Naive thymus-derived CD4-positive, alpha-beta T cell (primary cell): ENCODE measurements around the gene EIF2S3. TPM values are rescaled to one million over a fixed set of nuclear protein-coding genes. Genes with fewer than 3 reads are reported as not detected.
A peak's percentile ranks its signal among the peaks of the same experiment; 100 is the strongest.
"Not testable (repeated sequence)": the region's sequence is repeated elsewhere in the genome, so short reads cannot be mapped to it uniquely, and the experiment has no call there.

Experiments used
- ATAC-seq: fragments of 150-1000 bp; cut with Tn5 transposase; 2 replicates; pipeline ENCODE4 v1.10.0; 2021; ENCODE audit warnings: mild to moderate bottlenecking, moderate library complexity
- CTCF ChIA-PET: fragments of 350-600 bp; sonication (Branson Sonifier 250); formaldehyde crosslinking; loops from one replicate; lab custom pipeline; 2021; ENCODE audit warnings: antibody characterized with exemption; lab: Charles Lee
- POLR2A ChIA-PET: fragments of 350-600 bp; sonication (Branson Sonifier 250); formaldehyde crosslinking; loops from one replicate; lab custom pipeline; 2021; ENCODE audit warnings: antibody characterized with exemption, inconsistent platforms; lab: Charles Lee
- DNase-seq, 9 donors: peaks; one replicate each; pipeline versions ENCODE4 v3.0.0 to v3.0.0-alpha.2; 2020 to 2022; ENCODE audit warnings: mixed read lengths in 1 of 9
- H3K27ac ChIP-seq: one replicate; pipeline ENCODE4 v1.7.0; 2013; ENCODE audit warnings: mild to moderate bottlenecking, low read depth, low read length, moderate library complexity
- H3K27me3 ChIP-seq, 2 donors: one replicate each; pipeline ENCODE4 v1.7.0; 2013; ENCODE audit warnings: low read length in 2 of 2, mild to moderate bottlenecking in 2 of 2, moderate library complexity in 2 of 2; ENCODE audit not compliant: control insufficient read depth in 2 of 2, insufficient read depth in 2 of 2
- H3K36me3 ChIP-seq, 3 experiments: 1 replicate in 2 of 3; 2 replicates in 1 of 3; pipeline ENCODE4 v1.7.0; 2013; ENCODE audit warnings: low read length in 3 of 3, mild to moderate bottlenecking in 3 of 3, moderate library complexity in 1 of 3; ENCODE audit not compliant: insufficient read depth in 3 of 3, control insufficient read depth in 2 of 3
- H3K4me1 ChIP-seq, 2 donors: one replicate each; pipeline ENCODE4 v1.7.0; 2013; ENCODE audit warnings: low read length in 2 of 2, mild to moderate bottlenecking in 2 of 2, moderate library complexity in 1 of 2; ENCODE audit not compliant: control insufficient read depth in 2 of 2, insufficient read depth in 2 of 2
- H3K4me3 ChIP-seq: 2 replicates; pipeline ENCODE4 v1.7.0; 2013; ENCODE audit warnings: mild to moderate bottlenecking, low read length
- H3K9me3 ChIP-seq, 3 experiments: 1 replicate in 2 of 3; 2 replicates in 1 of 3; pipeline ENCODE4 v1.7.0; 2013; ENCODE audit warnings: low read length in 3 of 3; ENCODE audit not compliant: control insufficient read depth in 2 of 3
- H3K27ac Mint-ChIP-seq, 9 donors: one replicate each; pipeline ENCODE4 v1.8.0; 2020 to 2022; ENCODE audit warnings: mixed read lengths in 9 of 9, mild to moderate bottlenecking in 8 of 9, moderate library complexity in 5 of 9, inconsistent platforms in 2 of 9
- H3K27me3 Mint-ChIP-seq, 5 donors: one replicate each; pipeline ENCODE4 v1.8.0; 2021 to 2022; ENCODE audit warnings: mixed read lengths in 5 of 5, mild to moderate bottlenecking in 1 of 5
- H3K36me3 Mint-ChIP-seq, 5 donors: one replicate each; pipeline ENCODE4 v1.8.0; 2020 to 2022; ENCODE audit warnings: mixed read lengths in 5 of 5, mild to moderate bottlenecking in 3 of 5, inconsistent platforms in 1 of 5
- H3K4me1 Mint-ChIP-seq, 7 donors: one replicate each; pipeline ENCODE4 v1.8.0; 2020 to 2022; ENCODE audit warnings: mixed read lengths in 7 of 7, mild to moderate bottlenecking in 3 of 7, inconsistent platforms in 1 of 7
- H3K4me3 Mint-ChIP-seq, 10 donors: one replicate each; pipeline ENCODE4 v1.8.0; 2020 to 2022; ENCODE audit warnings: mild to moderate bottlenecking in 10 of 10, mixed read lengths in 10 of 10, moderate library complexity in 6 of 10, inconsistent platforms in 2 of 10
- H3K9me3 Mint-ChIP-seq, 11 donors: one replicate each; pipeline ENCODE4 v1.8.0; 2020 to 2022; ENCODE audit warnings: mixed read lengths in 11 of 11, mild to moderate bottlenecking in 4 of 11, inconsistent platforms in 1 of 11, moderate library complexity in 1 of 11
- intact Hi-C, 2 donors: fragments of 100-400 bp; cut with micrococcal nuclease; formaldehyde crosslinking; loops; one replicate each; pipeline ENCODE4 v1.15.1; 2023
- polyA plus RNA-seq, 2 donors: library from polyadenylated mRNA; unstranded; fragments of 300-500 nt; fragmentation: Illumina TruSeq; gene quantifications; one replicate each; pipeline ENCODE4 v1.2.3, GENCODE V29; 2021
- total RNA-seq, 6 experiments: library from RNA in 5 of 6; stranded (reverse) in 5 of 6; gene quantifications; 1 replicate in 5 of 6; 2 replicates in 1 of 6; pipeline ENCODE4 v1.2.3 and lab custom pipeline; 2021 to 2026

Gene EIF2S3
- total and polyA plus RNA-seq, 7 experiments from 2014 or later: 125 to 270 (median 188) TPM

- no peak overlapping the region for H3K27ac ChIP-seq
- Mint-ChIP-seq H3K4me1 (peaks cover 0 to 9% (median 5%) of the 10 kb centered on the region in 7 donors), H3K27me3 (peaks cover 0 to 7% (median 0%) of the 10 kb centered on the region in 5 donors), H3K36me3 (no peaks in the 10 kb centered on the region), H3K9me3 (peaks cover 0 to 2% (median 0%) of the 10 kb centered on the region in 11 donors), H3K4me3 (no peak overlapping the region), H3K27ac (no peak overlapping the region)
- intact Hi-C loops: no loop called here
- CTCF ChIA-PET: no interaction called here
- POLR2A ChIA-PET: interaction anchor here (0.5 to 2.2 kb wide), 2 partner anchors 24 to 126 kb away, joined by 3 to 5 read pairs; partner anchors contain the start of gene EIF2S3
- no peaks in the 10 kb centered on the region for H3K9me3 ChIP-seq
- no peaks in the 10 kb centered on the region for H3K27me3 ChIP-seq
- ATAC-seq (no peak), DNase-seq (no peak)
- no peaks in the 10 kb centered on the region for H3K4me1 ChIP-seq
- H3K36me3 ChIP-seq: no peaks in the 10 kb centered on the region
- H3K4me3 ChIP-seq: no peak overlapping the region
These were observed 24.2 kb upstream of the EIF2S3 start for GRCh38 chrX:24030597-24030996.

- Mint-ChIP-seq H3K4me3 (no peak overlapping the region), H3K9me3 (no peaks in the 10 kb centered on the region), H3K4me1 (peaks cover 0 to 5% (median 0%) of the 10 kb centered on the region in 7 donors), H3K27me3 (peaks cover 0 to 7% (median 0%) of the 10 kb centered on the region in 5 donors), H3K36me3 (no peaks in the 10 kb centered on the region), H3K27ac (no peak overlapping the region)
- CTCF ChIA-PET: no interaction called here
- Histone ChIP-seq H3K4me1 (no peaks in the 10 kb centered on the region), H3K36me3 (no peaks in the 10 kb centered on the region), H3K4me3 (no peak overlapping the region), H3K27ac (no peak overlapping the region), H3K27me3 (no peaks in the 10 kb centered on the region), H3K9me3 (no peaks in the 10 kb centered on the region)
- POLR2A ChIA-PET: interaction anchor here (1.0 kb wide), 1 partner anchor 9 kb away, joined by 6 read pairs; no protein-coding TSS in a partner anchor
- no peak for ATAC-seq
- DNase-seq: no peak
- intact Hi-C loops: no loop called here
These were observed 20.3 kb upstream of the EIF2S3 start for GRCh38 chrX:24034485-24034884.

- intact Hi-C loops: no loop called here
- Mint-ChIP-seq H3K4me3 (no peak overlapping the region), H3K9me3 (no peaks in the 10 kb centered on the region), H3K36me3 (no peaks in the 10 kb centered on the region), H3K4me1 (no peaks in the 10 kb centered on the region), H3K27ac (no peak overlapping the region), H3K27me3 (no peaks in the 10 kb centered on the region)
- no peak for DNase-seq
- no peaks in the 10 kb centered on the region for H3K36me3 ChIP-seq
- ATAC-seq: no peak
- no peaks in the 10 kb centered on the region for H3K4me1 ChIP-seq
- no peak overlapping the region for H3K27ac ChIP-seq
- ChIA-PET CTCF (no interaction called here), POLR2A (no interaction called here)
- H3K27me3 ChIP-seq: no peaks in the 10 kb centered on the region
- H3K4me3 ChIP-seq: no peak overlapping the region
- no peaks in the 10 kb centered on the region for H3K9me3 ChIP-seq
These were observed 17.0 kb upstream of the EIF2S3 start for GRCh38 chrX:24037729-24038128.

- H3K9me3 ChIP-seq, H3K4me1 ChIP-seq, H3K4me1 Mint-ChIP-seq, H3K4me3 ChIP-seq, H3K9me3 Mint-ChIP-seq, H3K27me3 Mint-ChIP-seq, DNase-seq, H3K36me3 ChIP-seq, H3K27ac Mint-ChIP-seq, CTCF ChIA-PET, H3K36me3 Mint-ChIP-seq, POLR2A ChIA-PET, H3K27me3 ChIP-seq, ATAC-seq, intact Hi-C loops, H3K4me3 Mint-ChIP-seq, H3K27ac ChIP-seq: not testable (repeated sequence)
These were observed 8.7 kb upstream of the EIF2S3 start for GRCh38 chrX:24046060-24046459.

- ATAC-seq, H3K36me3 Mint-ChIP-seq, H3K27me3 Mint-ChIP-seq, H3K9me3 ChIP-seq, H3K27ac Mint-ChIP-seq, H3K4me1 ChIP-seq, H3K4me3 ChIP-seq, CTCF ChIA-PET, H3K27ac ChIP-seq, POLR2A ChIA-PET, H3K4me3 Mint-ChIP-seq, H3K36me3 ChIP-seq, H3K9me3 Mint-ChIP-seq, H3K27me3 ChIP-seq, DNase-seq: not testable (repeated sequence)
- intact Hi-C loops: loop anchor here in 1 of 2 donors (10.0 kb wide), 1 partner anchor 355 kb away; no protein-coding TSS in a partner anchor
- H3K4me1 Mint-ChIP-seq: peaks cover 0 to 14% (median 0%) of the 10 kb centered on the region in 7 donors
These were observed 5.1 kb upstream of the EIF2S3 start for GRCh38 chrX:24049643-24050042.

GRCh38 chrX:24050522-24051318 lies 4.0 kb upstream of the EIF2S3 start:
- H3K27ac ChIP-seq, POLR2A ChIA-PET, DNase-seq, H3K27me3 ChIP-seq, H3K9me3 Mint-ChIP-seq, H3K4me3 ChIP-seq, H3K36me3 Mint-ChIP-seq, ATAC-seq, H3K4me1 ChIP-seq, H3K36me3 ChIP-seq, H3K9me3 ChIP-seq, H3K27me3 Mint-ChIP-seq: not testable (repeated sequence)
- peaks cover 0 to 14% (median 0%) of the 10 kb centered on the region in 7 donors for H3K4me1 Mint-ChIP-seq
- peak overlapping the region in 6 of 10 donors; percentile 55 to 68 (median 62) for H3K4me3 Mint-ChIP-seq
- intact Hi-C loops: loop anchor here in 1 of 2 donors (10.0 kb wide), 1 partner anchor 356 kb away; no protein-coding TSS in a partner anchor
- CTCF ChIA-PET: interaction anchor here (0.7 kb wide), 1 partner anchor 36 kb away, joined by 3 read pairs; no protein-coding TSS in a partner anchor
- peak overlapping the region in 3 of 9 donors; percentile 64 to 79 (median 64) for H3K27ac Mint-ChIP-seq
